BJ (cell line): Measurements from ENCODE around the gene GPX1. TPM values are rescaled to one million over a fixed set of nuclear protein-coding genes. Genes with fewer than 3 reads are reported as not detected.
"Not testable (repeated sequence)": the region's sequence is repeated elsewhere in the genome, so short reads cannot be mapped to it uniquely, and the experiment has no call there.

Source experiments
- CTCF ChIA-PET: fragments of 350-600 bp; formaldehyde crosslinking; extraction: SDS; loops from one replicate; lab custom pipeline; 2021; ENCODE audit warnings: antibody characterized with exemption, inconsistent platforms; lab: Yijun Ruan, JAX
- POLR2A ChIA-PET: fragments of 300-600 bp; sonication (Branson Sonifier 250); formaldehyde crosslinking; extraction: SDS; loops from one replicate; lab custom pipeline; 2021; ENCODE audit warnings: antibody characterized with exemption; lab: Charles Lee
- DNase-seq: peaks from one replicate; pipeline ENCODE4 v3.0.0-alpha.2; 2011; ENCODE audit warnings: low read depth
- H3K27me3 ChIP-seq: 2 replicates; pipeline ENCODE4 v1.6.0; 2011; ENCODE audit warnings: low read length; ENCODE audit not compliant: control insufficient read depth, insufficient read depth
- H3K36me3 ChIP-seq: 2 replicates; pipeline ENCODE4 v1.5.1; 2011; ENCODE audit warnings: low read length; ENCODE audit not compliant: control insufficient read depth, insufficient read depth
- H3K4me3 ChIP-seq: 2 replicates; pipeline ENCODE4 v1.5.1; 2011; ENCODE audit warnings: low read depth, mild to moderate bottlenecking, control low read depth, low read length
- polyA plus RNA-seq: library from polyadenylated mRNA; depleted of rRNA; stranded (reverse); fragments of >200 nt; gene quantifications from 2 replicates; pipeline ENCODE4 v1.2.3, GENCODE V29; 2011
- TF ChIP-seq, protein P1 (sequence below): IDR thresholded peaks from 2 replicates; pipeline ENCODE4 v1.5.1; 2011; ENCODE audit warnings: low read depth, mild to moderate bottlenecking, control low read depth, inconsistent platforms, low read length, moderate library complexity; ENCODE audit not compliant: insufficient read depth

Gene GPX1
- polyA plus RNA-seq, 1 experiment = 751 TPM

DNA sequence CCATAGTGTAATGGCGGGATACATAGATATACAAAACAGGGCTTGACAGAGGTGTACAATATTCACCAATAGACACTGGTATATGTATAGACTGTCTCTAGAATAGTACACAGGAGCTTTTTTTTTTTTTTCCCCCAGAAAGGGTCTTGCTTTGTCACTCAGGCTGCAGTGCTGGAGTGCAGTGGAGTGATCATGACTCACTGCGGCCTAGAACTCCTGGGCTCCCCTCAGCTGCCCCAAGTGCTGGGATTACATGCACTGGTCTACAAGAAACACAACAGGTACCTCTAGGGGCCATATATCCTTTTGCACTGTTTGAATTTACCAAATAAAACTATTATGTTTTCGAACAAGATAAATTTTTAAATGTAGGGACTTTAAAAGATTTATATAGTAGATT is 41.3 kb upstream of the GPX1 start:
- H3K4me3 ChIP-seq = no peak overlapping the region
- ChIA-PET POLR2A (no interaction called here), CTCF (no interaction called here)
- DNase-seq = no peak
- H3K36me3 ChIP-seq = peaks cover 7% of the 10 kb centered on the region
- no peaks in the 10 kb centered on the region for H3K27me3 ChIP-seq
- TF ChIP-seq, protein P1, sequence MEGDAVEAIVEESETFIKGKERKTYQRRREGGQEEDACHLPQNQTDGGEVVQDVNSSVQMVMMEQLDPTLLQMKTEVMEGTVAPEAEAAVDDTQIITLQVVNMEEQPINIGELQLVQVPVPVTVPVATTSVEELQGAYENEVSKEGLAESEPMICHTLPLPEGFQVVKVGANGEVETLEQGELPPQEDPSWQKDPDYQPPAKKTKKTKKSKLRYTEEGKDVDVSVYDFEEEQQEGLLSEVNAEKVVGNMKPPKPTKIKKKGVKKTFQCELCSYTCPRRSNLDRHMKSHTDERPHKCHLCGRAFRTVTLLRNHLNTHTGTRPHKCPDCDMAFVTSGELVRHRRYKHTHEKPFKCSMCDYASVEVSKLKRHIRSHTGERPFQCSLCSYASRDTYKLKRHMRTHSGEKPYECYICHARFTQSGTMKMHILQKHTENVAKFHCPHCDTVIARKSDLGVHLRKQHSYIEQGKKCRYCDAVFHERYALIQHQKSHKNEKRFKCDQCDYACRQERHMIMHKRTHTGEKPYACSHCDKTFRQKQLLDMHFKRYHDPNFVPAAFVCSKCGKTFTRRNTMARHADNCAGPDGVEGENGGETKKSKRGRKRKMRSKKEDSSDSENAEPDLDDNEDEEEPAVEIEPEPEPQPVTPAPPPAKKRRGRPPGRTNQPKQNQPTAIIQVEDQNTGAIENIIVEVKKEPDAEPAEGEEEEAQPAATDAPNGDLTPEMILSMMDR = no peak

DNA sequence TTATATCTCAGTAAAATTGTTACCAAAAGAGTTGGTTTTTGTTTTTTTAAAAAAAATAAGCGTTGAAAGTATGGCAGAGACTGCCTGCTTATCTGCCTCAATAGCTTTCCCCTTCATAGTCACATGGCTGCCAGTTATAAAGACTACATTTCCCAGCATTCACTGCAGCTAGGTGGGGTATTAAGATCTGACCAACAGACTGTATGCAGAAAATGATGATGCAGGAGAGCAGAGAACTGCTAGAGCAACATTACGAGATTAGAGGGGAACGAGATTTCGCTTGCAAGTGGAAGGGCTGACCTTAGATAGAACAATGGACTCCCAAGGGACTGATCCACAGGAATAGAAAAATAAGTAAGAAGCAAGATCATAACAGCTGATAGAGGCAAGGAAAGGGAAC is 39.3 kb upstream of the GPX1 start:
- ChIA-PET POLR2A (interaction anchor here (0.6 kb wide), 1 partner anchor 8 kb away, joined by 3 read pairs; no protein-coding TSS in a partner anchor), CTCF (no interaction called here)
- H3K36me3 ChIP-seq = peaks cover 7% of the 10 kb centered on the region
- TF ChIP-seq, protein P1 = no peak
- DNase-seq = no peak
- H3K4me3 ChIP-seq = no peak overlapping the region
- no peaks in the 10 kb centered on the region for H3K27me3 ChIP-seq

DNA sequence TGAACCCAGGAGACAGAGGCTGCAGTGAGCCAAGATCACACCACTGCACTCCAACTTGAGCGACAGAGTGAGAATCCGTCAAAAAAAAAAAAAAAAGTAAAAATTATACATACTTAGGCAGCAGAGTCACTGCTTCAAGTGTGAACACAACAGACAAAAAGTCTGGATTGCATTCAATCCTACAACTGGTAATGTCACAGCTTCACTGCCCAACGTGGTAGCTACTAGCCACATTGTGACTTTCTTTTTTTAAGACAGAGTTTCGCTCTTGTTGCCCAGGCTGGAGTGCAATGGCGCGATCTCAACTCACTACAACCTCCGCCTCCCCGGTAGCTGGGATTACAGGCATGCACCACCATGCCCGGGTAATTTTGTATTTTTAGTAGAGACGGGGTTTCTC is 33.2 kb upstream of the GPX1 start:
- CTCF ChIA-PET, H3K27me3 ChIP-seq, DNase-seq, H3K4me3 ChIP-seq, POLR2A ChIA-PET, H3K36me3 ChIP-seq: not testable (repeated sequence)

DNA sequence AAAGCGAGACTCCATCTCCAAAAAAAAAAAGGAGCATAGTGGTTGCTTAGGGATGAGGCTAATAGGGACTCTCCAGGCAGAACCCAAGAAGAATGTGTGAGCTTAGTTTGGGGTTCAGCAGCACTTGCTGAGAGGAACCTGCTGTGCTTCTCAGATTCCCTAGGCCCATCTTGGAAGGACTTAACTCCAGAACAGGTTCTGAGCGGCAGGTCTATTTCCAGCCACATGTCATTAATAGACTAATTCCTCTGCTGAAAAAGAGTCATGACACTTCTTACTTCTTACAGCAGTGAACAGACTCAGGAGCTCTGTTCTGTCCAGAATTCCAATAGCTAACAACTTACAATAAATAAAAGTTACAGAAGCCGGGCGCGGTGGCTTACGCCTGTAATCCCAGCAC is 31.1 kb upstream of the GPX1 start:
- POLR2A ChIA-PET = no interaction called here
- CTCF ChIA-PET = interaction anchor here (0.6 to 1.4 kb wide), 2 partner anchors 57 to 415 kb away, joined by 3 to 6 read pairs; no protein-coding TSS in a partner anchor

DNA sequence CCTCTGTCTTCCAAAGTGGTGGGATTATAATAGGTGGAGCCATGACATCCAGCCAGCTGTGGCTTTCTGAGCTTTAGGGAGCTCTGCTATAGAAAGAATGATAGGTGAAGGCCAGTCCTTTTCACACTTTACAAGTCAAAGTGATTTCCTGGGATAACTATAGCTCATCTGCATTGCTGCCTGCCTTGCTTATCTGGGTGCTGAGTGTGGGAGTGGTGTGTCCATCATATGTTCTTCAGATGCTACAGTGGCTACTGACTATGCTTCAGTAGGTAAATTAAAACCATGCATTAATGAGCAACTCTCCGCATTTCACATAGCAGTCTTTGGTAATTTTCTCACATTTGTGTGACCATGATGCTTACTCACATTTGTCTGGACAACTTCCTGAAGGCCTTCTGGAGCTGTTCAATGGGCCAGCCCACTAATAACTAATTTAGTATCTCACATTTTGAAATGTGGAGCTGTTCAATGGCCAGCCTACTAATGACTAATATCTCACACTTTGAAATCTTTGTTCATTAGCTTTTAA is 30.2 kb upstream of the GPX1 start:
- Histone ChIP-seq H3K36me3 (peaks cover 2% of the 10 kb centered on the region; the same call in 1 of the 2 replicates), H3K27me3 (no peaks in the 10 kb centered on the region), H3K4me3 (no peak overlapping the region)
- TF ChIP-seq, protein P1 = no peak
- CTCF ChIA-PET = interaction anchor here (1.0 to 1.4 kb wide), 2 partner anchors 24 to 56 kb away, joined by 3 read pairs; partner anchors contain the start of genes RHOA and TCTA
- POLR2A ChIA-PET = no interaction called here
- DNase-seq = no peak

More for the DNA sequence above, 31.1 kb upstream of the GPX1 start:
- no peaks in the 10 kb centered on the region for H3K27me3 ChIP-seq
- DNase-seq = no peak
- TF ChIP-seq, protein P1 = no peak
- H3K36me3 ChIP-seq = peaks cover 2% of the 10 kb centered on the region; the same call in 1 of the 2 replicates
- no peak overlapping the region for H3K4me3 ChIP-seq
